ENCODE results near the gene PTGR3. TPM values are rescaled to one million over a fixed set of nuclear protein-coding genes. Genes with fewer than 3 reads are reported as not detected.

PTGR3 gene
- total RNA-seq, 1 experiment from 2014 or later, result 13.8 TPM

GRCh38 chr18:75208836-75209128, 157 bp downstream of the PTGR3 start:
- peaks cover 52% of the 10 kb centered on the region for H3K4me1 Mint-ChIP-seq
- no peaks in the 10 kb centered on the region for H3K9me3 Mint-ChIP-seq
- peaks cover 81% of the 10 kb centered on the region for H3K27me3 Mint-ChIP-seq (ENCODE audit: low read depth)
- POLR2A ChIA-PET, result no interaction called here
- H3K36me3 Mint-ChIP-seq, result no peaks in the 10 kb centered on the region
- TF ChIP-seq NR1H2 (CRISPR knock-in tag; IDR thresholded peaks at IDR 0.05) (no peak), HMGA2 (CRISPR knock-in tag; IDR thresholded peaks at IDR 0.05) (no peak), CREB1 (CRISPR knock-in tag; IDR thresholded peaks at IDR 0.05) (no peak), ZNF219 (CRISPR knock-in tag; IDR thresholded peaks at IDR 0.05; ENCODE audit: borderline replicate concordance) (0 out of 2 replicates have a peak, but pooled peaks have one; percentile 18), ZNF532 (CRISPR knock-in tag; IDR thresholded peaks at IDR 0.05; ENCODE audit: borderline replicate concordance) (no peak)
- TF ChIP-seq, protein P1, sequence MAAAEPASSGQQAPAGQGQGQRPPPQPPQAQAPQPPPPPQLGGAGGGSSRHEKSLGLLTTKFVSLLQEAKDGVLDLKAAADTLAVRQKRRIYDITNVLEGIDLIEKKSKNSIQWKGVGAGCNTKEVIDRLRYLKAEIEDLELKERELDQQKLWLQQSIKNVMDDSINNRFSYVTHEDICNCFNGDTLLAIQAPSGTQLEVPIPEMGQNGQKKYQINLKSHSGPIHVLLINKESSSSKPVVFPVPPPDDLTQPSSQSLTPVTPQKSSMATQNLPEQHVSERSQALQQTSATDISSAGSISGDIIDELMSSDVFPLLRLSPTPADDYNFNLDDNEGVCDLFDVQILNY (CRISPR knock-in tag; IDR thresholded peaks at IDR 0.05), result no peak
- H3K27ac Mint-ChIP-seq, result no peak overlapping the region
- ATAC-seq, result peak; percentile 43; the same call in 1 of the 2 replicates
- H3K4me3 Mint-ChIP-seq, result peak overlapping the region; percentile 51
- CTCF ChIA-PET, result interaction anchor here (0.6 kb wide), 1 partner anchor 657 kb away, joined by 3 read pairs; no protein-coding TSS in a partner anchor
- no peak for DNase-seq (ENCODE audit: low spot score)

- CTCF ChIA-PET, result no interaction called here
- DNase-seq (ENCODE audit: low spot score), result peak; percentile 37
- no peak overlapping the region for H3K27ac Mint-ChIP-seq
Observed at GRCh38 chr18:75208155-75208835, 644 bp downstream of the PTGR3 start.

More at GRCh38 chr18:75208155-75208835, 644 bp downstream of the PTGR3 start:
- Mint-ChIP-seq H3K27me3 (ENCODE audit: low read depth) (peaks cover 81% of the 10 kb centered on the region), H3K4me1 (peaks cover 57% of the 10 kb centered on the region), H3K9me3 (no peaks in the 10 kb centered on the region), H3K36me3 (no peaks in the 10 kb centered on the region), H3K4me3 (peak overlapping the region; percentile 83)
- TF ChIP-seq OVOL2 (CRISPR knock-in tag; IDR thresholded peaks at IDR 0.05; ENCODE audit: borderline replicate concordance) (no peak), CTCF (IDR thresholded peaks at IDR 0.05) (no peak), NFE2L1 (CRISPR knock-in tag; IDR thresholded peaks at IDR 0.05) (no peak), ZNF138 (CRISPR knock-in tag; conservative IDR thresholded peaks at IDR 0.05) (no peak), E2F4 (CRISPR knock-in tag; IDR thresholded peaks at IDR 0.05; ENCODE audit: borderline replicate concordance, low read depth) (no peak), ZNF232 (CRISPR knock-in tag; IDR thresholded peaks at IDR 0.05) (no peak), KAT7 (CRISPR knock-in tag; IDR thresholded peaks at IDR 0.05; ENCODE audit: borderline replicate concordance) (0 out of 2 replicates have a peak, but pooled peaks have one; percentile 35), NFYB (CRISPR knock-in tag; conservative IDR thresholded peaks at IDR 0.05; ENCODE audit: low read depth) (no peak), CREM (CRISPR knock-in tag; IDR thresholded peaks at IDR 0.05) (no peak), TCF7 (CRISPR knock-in tag; IDR thresholded peaks at IDR 0.05; ENCODE audit: low read depth) (no peak), FOXP1 (CRISPR knock-in tag; IDR thresholded peaks at IDR 0.05; ENCODE audit: borderline replicate concordance) (peak; percentile 77; the same call in 1 of the 2 replicates), ZNF423 (CRISPR knock-in tag; IDR thresholded peaks at IDR 0.05) (no peak), SP1 (CRISPR knock-in tag; conservative IDR thresholded peaks at IDR 0.05) (0 out of 2 replicates have a peak, but pooled peaks have one; percentile 30)
- TF ChIP-seq, protein P2, sequence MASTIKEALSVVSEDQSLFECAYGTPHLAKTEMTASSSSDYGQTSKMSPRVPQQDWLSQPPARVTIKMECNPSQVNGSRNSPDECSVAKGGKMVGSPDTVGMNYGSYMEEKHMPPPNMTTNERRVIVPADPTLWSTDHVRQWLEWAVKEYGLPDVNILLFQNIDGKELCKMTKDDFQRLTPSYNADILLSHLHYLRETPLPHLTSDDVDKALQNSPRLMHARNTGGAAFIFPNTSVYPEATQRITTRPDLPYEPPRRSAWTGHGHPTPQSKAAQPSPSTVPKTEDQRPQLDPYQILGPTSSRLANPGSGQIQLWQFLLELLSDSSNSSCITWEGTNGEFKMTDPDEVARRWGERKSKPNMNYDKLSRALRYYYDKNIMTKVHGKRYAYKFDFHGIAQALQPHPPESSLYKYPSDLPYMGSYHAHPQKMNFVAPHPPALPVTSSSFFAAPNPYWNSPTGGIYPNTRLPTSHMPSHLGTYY (CRISPR knock-in tag; IDR thresholded peaks at IDR 0.05), result no peak
- TF ChIP-seq, protein P3, sequence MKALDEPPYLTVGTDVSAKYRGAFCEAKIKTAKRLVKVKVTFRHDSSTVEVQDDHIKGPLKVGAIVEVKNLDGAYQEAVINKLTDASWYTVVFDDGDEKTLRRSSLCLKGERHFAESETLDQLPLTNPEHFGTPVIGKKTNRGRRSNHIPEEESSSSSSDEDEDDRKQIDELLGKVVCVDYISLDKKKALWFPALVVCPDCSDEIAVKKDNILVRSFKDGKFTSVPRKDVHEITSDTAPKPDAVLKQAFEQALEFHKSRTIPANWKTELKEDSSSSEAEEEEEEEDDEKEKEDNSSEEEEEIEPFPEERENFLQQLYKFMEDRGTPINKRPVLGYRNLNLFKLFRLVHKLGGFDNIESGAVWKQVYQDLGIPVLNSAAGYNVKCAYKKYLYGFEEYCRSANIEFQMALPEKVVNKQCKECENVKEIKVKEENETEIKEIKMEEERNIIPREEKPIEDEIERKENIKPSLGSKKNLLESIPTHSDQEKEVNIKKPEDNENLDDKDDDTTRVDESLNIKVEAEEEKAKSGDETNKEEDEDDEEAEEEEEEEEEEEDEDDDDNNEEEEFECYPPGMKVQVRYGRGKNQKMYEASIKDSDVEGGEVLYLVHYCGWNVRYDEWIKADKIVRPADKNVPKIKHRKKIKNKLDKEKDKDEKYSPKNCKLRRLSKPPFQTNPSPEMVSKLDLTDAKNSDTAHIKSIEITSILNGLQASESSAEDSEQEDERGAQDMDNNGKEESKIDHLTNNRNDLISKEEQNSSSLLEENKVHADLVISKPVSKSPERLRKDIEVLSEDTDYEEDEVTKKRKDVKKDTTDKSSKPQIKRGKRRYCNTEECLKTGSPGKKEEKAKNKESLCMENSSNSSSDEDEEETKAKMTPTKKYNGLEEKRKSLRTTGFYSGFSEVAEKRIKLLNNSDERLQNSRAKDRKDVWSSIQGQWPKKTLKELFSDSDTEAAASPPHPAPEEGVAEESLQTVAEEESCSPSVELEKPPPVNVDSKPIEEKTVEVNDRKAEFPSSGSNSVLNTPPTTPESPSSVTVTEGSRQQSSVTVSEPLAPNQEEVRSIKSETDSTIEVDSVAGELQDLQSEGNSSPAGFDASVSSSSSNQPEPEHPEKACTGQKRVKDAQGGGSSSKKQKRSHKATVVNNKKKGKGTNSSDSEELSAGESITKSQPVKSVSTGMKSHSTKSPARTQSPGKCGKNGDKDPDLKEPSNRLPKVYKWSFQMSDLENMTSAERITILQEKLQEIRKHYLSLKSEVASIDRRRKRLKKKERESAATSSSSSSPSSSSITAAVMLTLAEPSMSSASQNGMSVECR (CRISPR knock-in tag; IDR thresholded peaks at IDR 0.05; ENCODE audit: borderline replicate concordance), result no peak
- no peak for ATAC-seq
- POLR2A ChIA-PET, result no interaction called here

Data from WTC11 (cell line).